Pancreas (tissue), 10 donors: Measurements from ENCODE around the gene ZNF787. TPM values are rescaled to one million over a fixed set of nuclear protein-coding genes. Genes with fewer than 3 reads are reported as not detected.

Experiments used
- ATAC-seq, 4 donors: fragments of 200-7000 bp; cut with Tn5 transposase; one replicate each; pipeline versions ENCODE4 v1.8.0 to v1.9.1; 2020; ENCODE audit warnings: mild to moderate bottlenecking in 4 of 4, moderate library complexity in 4 of 4
- DNase-seq, 6 donors: peaks; one replicate each; pipeline ENCODE4 v3.0.0-alpha.2; 2020
- FAIRE-seq: peaks from 2 replicates; lab custom pipeline; 2012; peaks lifted over from hg19 to GRCh38; lab: Jason Lieb, UNC
- H3K27ac ChIP-seq, 4 donors: fragments of 200-600 bp; sonication (generic); 1 replicate in 3 of 4; 2 replicates in 1 of 4; pipeline versions ENCODE4 v1.5.0 to v1.8.0; 2020
- H3K27me3 ChIP-seq, 4 donors: fragments of 200-600 bp; one replicate each; pipeline ENCODE4 v1.8.0; 2021
- H3K36me3 ChIP-seq, 3 donors: fragments of 200-600 bp; sonication (generic) in 1 of 3; one replicate each; pipeline versions ENCODE4 v1.5.0 to v1.8.0; 2020 to 2021
- H3K4me1 ChIP-seq, 3 donors: fragments of 200-600 bp; one replicate each; pipeline ENCODE4 v1.8.0; 2021
- H3K4me3 ChIP-seq, 4 donors: fragments of 200-600 bp; sonication (generic) in 2 of 4; one replicate each; pipeline versions ENCODE4 v1.5.0 to v1.8.0; 2020 to 2021
- H3K9me3 ChIP-seq, 4 donors: fragments of 200-600 bp; one replicate each; pipeline ENCODE4 v1.8.0; 2021
- WGBS, 2 donors: extraction: QIAGEN DNeasy Blood & Tissue Kit; methylation state at CpG; one replicate each; pipeline ENCODE4 v1.1.7; 2013; 5-methylcytosine and 5-hydroxymethylcytosine counted together
- intact Hi-C, 3 donors: fragments of 100-400 bp; cut with DNase I; formaldehyde crosslinking; loops; one replicate each; pipeline versions ENCODE4 v1.11.1 to v1.14.2; 2022
- polyA plus RNA-seq, 2 donors: library from polyadenylated mRNA; stranded (reverse); fragments of 200-250 nt; gene quantifications; one replicate each; pipeline ENCODE4 v1.2.3, GENCODE V29; 2013
- total RNA-seq, 6 donors: library from RNA; stranded (reverse); fragmentation: NEBNext Ultra II Directional in 4 of 6; extraction: Animal tissue kit (Norgen Biotek cat#: 25700) in 4 of 6; gene quantifications; one replicate each; pipeline versions ENCODE4 v1.2.1 to v1.2.4, GENCODE V29; 2021 to 2023
- TF ChIP-seq, protein P1 (sequence below), 4 donors: fragments of 200-600 bp; sonication (generic) in 3 of 4; IDR thresholded peaks; one replicate each; pipeline versions ENCODE4 v1.5.0 to v1.8.0; 2021; ENCODE audit warnings: antibody characterized with exemption in 4 of 4
- donor health status: healthy with polysubstance abuse.
- donor health status: DM: no; HTN: no; CAD: no; lungs with moderate emphysema.
- donor health status: DM: no; HTN: no; CAD: no.
- donor health status: control.
- donor health status: control.
- donor health status: Bipolar disorder and iron deficiency.
- donor health status: DM: yes; HTN: yes; CAD: no.
- donor health status: DM: no; HTN: no; CAD: no.
- donor health status: DM: no; HTN: no; CAD: no.
- donor health status: DM: yes; HTN: yes; CAD: no.

Gene ZNF787
- total and polyA plus RNA-seq, 8 donors, result 13.6 to 41.9 (median 25.6) TPM

DNA sequence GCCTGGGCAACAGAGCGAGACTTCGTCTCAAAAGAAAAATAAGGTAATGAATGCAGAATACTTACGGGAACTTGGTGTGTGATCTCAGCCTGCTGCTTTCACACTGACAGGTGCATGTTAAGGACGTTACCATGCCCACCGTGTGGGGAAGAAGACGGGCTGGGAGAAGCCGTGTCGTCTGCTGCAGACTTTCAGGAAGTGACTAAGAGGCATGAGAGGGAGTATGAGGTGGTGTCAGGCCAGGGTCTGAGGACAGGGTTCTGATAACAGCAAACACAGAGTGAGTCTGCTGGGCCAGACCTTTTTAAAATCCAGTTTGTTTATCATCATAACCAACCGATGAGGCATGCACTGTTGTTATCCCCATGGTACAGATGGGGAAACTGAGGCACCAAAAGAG lies 41.2 kb upstream of the ZNF787 start:
- H3K27ac ChIP-seq, result no peak overlapping the region
- intact Hi-C loops, result no loop called here
- FAIRE-seq, result no peak
- no peak overlapping the region for H3K4me3 ChIP-seq
- H3K36me3 ChIP-seq, result peaks cover 0 to 21% (median 3%) of the 10 kb centered on the region in 3 donors
- H3K9me3 ChIP-seq, result no peaks in the 10 kb centered on the region
- TF ChIP-seq, protein P1, sequence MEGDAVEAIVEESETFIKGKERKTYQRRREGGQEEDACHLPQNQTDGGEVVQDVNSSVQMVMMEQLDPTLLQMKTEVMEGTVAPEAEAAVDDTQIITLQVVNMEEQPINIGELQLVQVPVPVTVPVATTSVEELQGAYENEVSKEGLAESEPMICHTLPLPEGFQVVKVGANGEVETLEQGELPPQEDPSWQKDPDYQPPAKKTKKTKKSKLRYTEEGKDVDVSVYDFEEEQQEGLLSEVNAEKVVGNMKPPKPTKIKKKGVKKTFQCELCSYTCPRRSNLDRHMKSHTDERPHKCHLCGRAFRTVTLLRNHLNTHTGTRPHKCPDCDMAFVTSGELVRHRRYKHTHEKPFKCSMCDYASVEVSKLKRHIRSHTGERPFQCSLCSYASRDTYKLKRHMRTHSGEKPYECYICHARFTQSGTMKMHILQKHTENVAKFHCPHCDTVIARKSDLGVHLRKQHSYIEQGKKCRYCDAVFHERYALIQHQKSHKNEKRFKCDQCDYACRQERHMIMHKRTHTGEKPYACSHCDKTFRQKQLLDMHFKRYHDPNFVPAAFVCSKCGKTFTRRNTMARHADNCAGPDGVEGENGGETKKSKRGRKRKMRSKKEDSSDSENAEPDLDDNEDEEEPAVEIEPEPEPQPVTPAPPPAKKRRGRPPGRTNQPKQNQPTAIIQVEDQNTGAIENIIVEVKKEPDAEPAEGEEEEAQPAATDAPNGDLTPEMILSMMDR (IDR thresholded peaks at IDR 0.05), result no peak
- 70 to 77% methylated on average over 9 of the region's 9 CpGs for WGBS, 2 donors
- no peaks in the 10 kb centered on the region for H3K27me3 ChIP-seq
- no peak for DNase-seq
- H3K4me1 ChIP-seq, result no peaks in the 10 kb centered on the region
- no peak for ATAC-seq

DNA sequence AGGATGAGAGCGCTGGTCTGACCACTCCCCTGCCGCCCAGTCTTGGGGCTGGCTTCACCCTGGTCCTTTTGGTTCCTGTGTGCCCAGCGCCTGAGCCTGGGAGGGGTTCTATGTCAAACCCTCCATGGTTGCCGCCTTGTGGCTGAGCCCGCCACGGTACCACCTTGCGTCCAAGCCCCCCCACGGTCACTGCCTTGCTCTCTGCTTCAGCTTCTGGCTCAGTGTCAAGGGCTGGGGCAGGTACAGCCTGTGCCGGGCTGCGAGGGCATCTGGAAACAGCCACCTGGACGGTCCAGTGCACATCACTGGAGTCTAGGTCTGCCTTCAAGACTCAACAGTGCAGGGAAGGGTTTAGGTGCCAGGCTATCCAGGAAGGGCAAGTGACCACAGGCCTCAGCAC lies 40.4 kb upstream of the ZNF787 start:
- 90 to 93% methylated on average over 11 of the region's 11 CpGs for WGBS, 2 donors
- TF ChIP-seq, protein P1 (IDR thresholded peaks at IDR 0.05), result no peak
- H3K27me3 ChIP-seq, result no peaks in the 10 kb centered on the region
- FAIRE-seq (no peak), DNase-seq (no peak), ATAC-seq (peak in 2 of 4 donors; percentile 16 to 38)
- peaks cover 0 to 26% (median 3%) of the 10 kb centered on the region in 3 donors for H3K36me3 ChIP-seq
- H3K27ac ChIP-seq, result no peak overlapping the region
- H3K9me3 ChIP-seq, result no peaks in the 10 kb centered on the region
- intact Hi-C loops, result no loop called here
- peaks cover 0 to 5% (median 0%) of the 10 kb centered on the region in 3 donors for H3K4me1 ChIP-seq
- H3K4me3 ChIP-seq, result no peak overlapping the region

DNA sequence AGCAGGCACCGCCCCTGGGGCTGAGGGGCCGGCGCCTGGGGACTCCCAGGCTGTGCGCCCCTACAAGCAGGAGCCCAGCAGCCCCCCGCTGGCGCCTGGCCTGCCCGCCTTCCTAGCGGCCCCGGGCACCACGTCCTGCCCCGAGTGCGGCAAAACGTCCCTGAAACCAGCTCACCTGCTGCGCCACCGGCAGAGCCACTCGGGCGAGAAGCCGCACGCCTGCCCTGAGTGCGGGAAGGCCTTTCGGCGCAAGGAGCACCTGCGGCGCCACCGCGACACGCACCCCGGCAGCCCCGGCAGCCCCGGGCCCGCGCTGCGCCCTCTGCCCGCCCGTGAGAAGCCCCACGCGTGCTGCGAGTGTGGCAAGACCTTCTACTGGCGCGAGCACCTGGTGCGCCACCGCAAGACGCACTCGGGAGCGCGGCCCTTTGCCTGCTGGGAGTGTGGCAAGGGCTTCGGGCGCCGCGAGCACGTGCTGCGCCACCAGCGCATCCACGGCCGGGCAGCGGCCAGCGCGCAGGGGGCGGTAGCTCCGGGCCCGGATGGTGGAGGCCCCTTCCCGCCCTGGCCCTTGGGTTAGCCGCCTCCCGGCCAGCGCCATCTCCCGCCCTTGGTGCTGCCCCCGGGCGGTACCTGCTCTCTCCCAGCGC lies 38.7 kb upstream of the ZNF787 start:
- Histone ChIP-seq H3K4me1 (peaks cover 0 to 6% (median 0%) of the 10 kb centered on the region in 3 donors), H3K4me3 (no peak overlapping the region), H3K27ac (no peak overlapping the region), H3K9me3 (no peaks in the 10 kb centered on the region), H3K27me3 (no peaks in the 10 kb centered on the region), H3K36me3 (peaks cover 0 to 37% (median 3%) of the 10 kb centered on the region in 3 donors)
- ATAC-seq (no peak), FAIRE-seq (no peak), DNase-seq (no peak)
- 96% methylated on average over 61 to 69 of the region's 69 CpGs for whole genome bisulfite sequencing, 2 donors
- intact Hi-C loops, result loop anchor here in 1 of 3 donors (10.0 kb wide), 1 partner anchor 55 kb away; no protein-coding TSS in a partner anchor
- TF ChIP-seq, protein P1 (IDR thresholded peaks at IDR 0.05), result no peak

DNA sequence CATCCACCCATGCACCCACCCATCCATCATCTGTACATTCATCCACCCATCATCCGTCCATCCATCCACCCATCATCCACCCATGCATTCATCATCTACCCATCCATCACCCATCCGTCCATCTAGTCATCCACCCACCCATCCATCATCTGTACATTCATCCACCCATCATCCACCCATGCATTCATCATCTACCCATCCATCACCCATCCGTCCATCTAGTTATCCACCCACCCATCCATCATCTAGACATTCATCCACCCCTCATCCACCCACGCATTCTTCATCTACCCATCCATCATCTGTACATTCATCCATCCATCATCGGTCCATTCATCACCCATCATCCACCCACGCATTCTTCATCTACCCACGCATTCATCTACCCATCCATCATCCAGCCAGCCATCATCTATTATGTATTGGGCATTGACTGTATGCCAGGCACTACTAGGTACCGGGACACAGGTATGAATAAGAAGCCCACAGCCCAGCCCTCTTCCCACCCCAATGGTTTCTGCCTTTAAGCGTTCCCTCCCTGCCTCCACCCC lies 38.0 kb upstream of the ZNF787 start:
- H3K27ac ChIP-seq, result no peak overlapping the region
- ATAC-seq (no peak), FAIRE-seq (no peak), DNase-seq (no peak)
- TF ChIP-seq, protein P1 (IDR thresholded peaks at IDR 0.05), result no peak
- H3K9me3 ChIP-seq, result no peaks in the 10 kb centered on the region
- 91 to 94% methylated on average over 9 of the region's 9 CpGs for WGBS, 2 donors
- H3K4me3 ChIP-seq, result no peak overlapping the region
- intact Hi-C loops, result loop anchor here in 1 of 3 donors (10.0 kb wide), 1 partner anchor 54 kb away; no protein-coding TSS in a partner anchor
- no peaks in the 10 kb centered on the region for H3K27me3 ChIP-seq
- H3K36me3 ChIP-seq, result peaks cover 0 to 37% (median 3%) of the 10 kb centered on the region in 3 donors
- H3K4me1 ChIP-seq, result peaks cover 0 to 6% (median 3%) of the 10 kb centered on the region in 3 donors
